Mesodermal cell (in vitro differentiated cells): Measurements from ENCODE around the gene HINT2.

ENCODE experiments used
- H3K27ac ChIP-seq: 2 replicates; pipeline ENCODE4 v1.7.0; 2013; ENCODE audit warnings: mild to moderate bottlenecking, low read depth, low read length, moderate library complexity; ENCODE audit not compliant: severe bottlenecking
- H3K36me3 ChIP-seq: 2 replicates; pipeline ENCODE4 v1.7.1; 2013; ENCODE audit warnings: mild to moderate bottlenecking, low read length, moderate library complexity; ENCODE audit not compliant: control insufficient read depth, insufficient read depth
- H3K4me1 ChIP-seq: one replicate; pipeline ENCODE4 v1.7.1; 2013; ENCODE audit warnings: mild to moderate bottlenecking, low read length; ENCODE audit not compliant: insufficient read depth, control insufficient read depth, poor library complexity, severe bottlenecking
- H3K4me3 ChIP-seq: 2 replicates; pipeline ENCODE4 v1.7.0; 2013; ENCODE audit warnings: low read length, control low read depth, mild to moderate bottlenecking; ENCODE audit not compliant: insufficient read depth, poor library complexity, severe bottlenecking; ENCODE audit errors: extremely low read depth
- H3K9me3 ChIP-seq: 2 replicates; pipeline ENCODE4 v1.7.1; 2013; ENCODE audit warnings: mild to moderate bottlenecking, low read length, moderate library complexity; ENCODE audit not compliant: control insufficient read depth
- WGBS, 2 experiments: methylation state at CpG; one replicate each; pipeline ENCODE4 v1.1.5; 2013; ENCODE audit warnings: missing lambda C conversion rate in 2 of 2; ENCODE audit not compliant: insufficient coverage in 2 of 2; 5-methylcytosine and 5-hydroxymethylcytosine counted together

HINT2 gene

DNA sequence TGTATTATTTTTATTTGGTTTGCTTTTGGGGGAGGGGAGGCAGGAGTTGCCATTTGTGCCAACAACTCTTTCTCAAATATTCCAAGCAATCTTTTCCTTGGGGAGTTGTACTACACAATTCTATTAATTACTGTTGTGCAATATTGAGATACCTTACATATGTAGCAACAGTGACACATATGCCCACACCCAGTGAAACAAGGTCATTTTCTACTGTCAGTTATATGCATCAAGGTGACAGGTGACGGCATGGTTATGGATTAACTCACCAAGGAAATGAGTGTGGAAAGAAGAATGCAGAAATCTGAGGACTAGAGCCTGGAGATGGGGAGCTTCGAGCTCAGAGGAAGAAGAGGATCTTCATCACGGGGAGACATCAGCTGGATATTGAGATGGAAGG lies 42.9 kb downstream of the HINT2 start:
- H3K27ac ChIP-seq: no peak overlapping the region
- no peaks in the 10 kb centered on the region for H3K4me1 ChIP-seq
- no peaks in the 10 kb centered on the region for H3K9me3 ChIP-seq
- 91 to 100% methylated on average over 2 to 3 of the region's 3 CpGs for WGBS, 2 experiments
- no peaks in the 10 kb centered on the region for H3K36me3 ChIP-seq
- H3K4me3 ChIP-seq: no peak overlapping the region

DNA sequence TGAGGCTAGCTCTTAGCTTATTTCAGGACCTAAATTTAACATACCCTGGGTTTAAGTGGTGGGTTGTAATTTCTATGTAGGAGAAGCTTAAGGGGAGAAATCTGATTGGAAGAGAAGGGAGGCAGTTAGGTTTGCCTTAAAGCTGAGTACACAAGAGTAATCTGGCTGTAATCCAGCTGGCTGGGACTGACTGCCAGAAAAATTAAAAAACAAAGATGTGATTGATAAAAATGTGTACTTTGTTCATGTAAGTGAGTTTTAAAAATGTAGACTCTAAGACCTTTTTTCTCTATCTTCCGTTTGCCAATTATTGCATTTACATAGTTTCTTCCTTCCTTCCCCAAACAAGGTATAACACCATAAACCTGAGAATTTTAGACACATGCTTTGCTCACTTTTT lies 43.3 kb downstream of the HINT2 start:
- no peak overlapping the region for H3K4me3 ChIP-seq
- no peak overlapping the region for H3K27ac ChIP-seq
- no peaks in the 10 kb centered on the region for H3K9me3 ChIP-seq
- no peaks in the 10 kb centered on the region for H3K36me3 ChIP-seq
- H3K4me1 ChIP-seq: no peaks in the 10 kb centered on the region
- WGBS, 2 experiments: no CpG with 5 or more reads among the region's 1 CpG

DNA sequence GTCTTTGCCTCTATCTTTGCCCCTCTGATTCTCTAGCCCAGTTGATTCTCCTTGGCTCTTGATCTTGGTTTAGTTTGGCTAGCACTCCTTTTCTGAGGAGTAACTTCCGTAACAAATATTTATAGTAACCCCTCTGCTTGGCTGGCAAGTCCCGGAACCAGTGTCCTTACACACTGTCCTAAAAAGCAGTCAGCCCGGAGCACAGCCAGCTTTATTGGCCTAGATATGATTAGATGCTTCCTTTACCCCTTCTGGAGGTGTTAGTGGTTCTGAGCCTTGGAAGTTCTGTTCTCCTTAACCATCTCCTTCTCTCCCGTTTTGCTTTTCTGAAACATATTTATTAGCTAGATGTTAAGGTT lies 43.8 kb downstream of the HINT2 start:
- no peak overlapping the region for H3K4me3 ChIP-seq
- no peaks in the 10 kb centered on the region for H3K4me1 ChIP-seq
- 75% methylated on average over 1 of the region's 4 CpGs; no CpG with 5 or more reads in 1 of the 2 experiments for WGBS, 2 experiments
- no peak overlapping the region for H3K27ac ChIP-seq
- no peaks in the 10 kb centered on the region for H3K36me3 ChIP-seq
- H3K9me3 ChIP-seq: no peaks in the 10 kb centered on the region

DNA sequence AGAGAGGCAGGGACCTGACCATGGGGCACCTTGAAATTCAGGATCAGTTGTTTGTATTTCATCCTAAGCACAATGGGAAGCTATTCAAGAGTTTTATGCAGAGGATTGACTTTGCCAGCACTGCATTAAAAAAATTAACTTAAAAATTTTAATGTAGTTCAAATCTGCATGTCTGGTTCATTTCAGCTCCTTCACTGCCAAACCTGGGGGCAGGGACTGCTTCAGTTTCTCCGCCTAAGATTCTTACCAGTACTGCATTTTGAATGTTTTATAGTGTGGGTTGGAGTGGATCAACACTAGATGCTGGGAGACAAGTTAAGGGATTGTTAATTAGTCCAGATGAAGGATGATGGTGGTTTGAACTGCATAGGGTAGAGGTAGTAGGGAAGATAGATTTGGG lies 45.1 kb downstream of the HINT2 start:
- Histone ChIP-seq H3K4me3 (no peak overlapping the region), H3K4me1 (no peaks in the 10 kb centered on the region), H3K36me3 (no peaks in the 10 kb centered on the region), H3K9me3 (no peaks in the 10 kb centered on the region), H3K27ac (no peak overlapping the region)
- 89 to 100% methylated on average over 1 of the region's 1 CpG for WGBS, 2 experiments

DNA sequence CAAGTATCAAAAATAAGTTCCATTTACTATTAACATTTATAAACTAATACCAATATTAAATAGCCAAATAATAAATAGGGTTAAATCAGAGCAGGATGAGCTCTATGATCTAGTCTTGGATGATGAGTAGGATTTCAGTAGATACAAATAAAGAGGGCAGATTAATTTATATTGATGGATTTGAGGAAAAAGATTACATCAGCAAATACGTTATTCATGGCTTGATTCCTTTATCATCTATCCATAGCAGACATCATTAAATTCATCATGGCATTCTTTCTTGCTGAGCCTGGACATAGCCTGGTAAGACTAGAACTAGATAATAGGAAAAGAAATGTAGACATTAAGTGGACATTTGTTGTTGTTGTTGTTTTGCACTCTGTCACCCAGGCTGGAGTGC lies 47.4 kb downstream of the HINT2 start:
- H3K27ac ChIP-seq: no peak overlapping the region
- WGBS, 2 experiments: no CpG with 5 or more reads among the region's 1 CpG
- H3K4me3 ChIP-seq: no peak overlapping the region
- H3K4me1 ChIP-seq: no peaks in the 10 kb centered on the region
- H3K36me3 ChIP-seq: no peaks in the 10 kb centered on the region
- H3K9me3 ChIP-seq: no peaks in the 10 kb centered on the region

DNA sequence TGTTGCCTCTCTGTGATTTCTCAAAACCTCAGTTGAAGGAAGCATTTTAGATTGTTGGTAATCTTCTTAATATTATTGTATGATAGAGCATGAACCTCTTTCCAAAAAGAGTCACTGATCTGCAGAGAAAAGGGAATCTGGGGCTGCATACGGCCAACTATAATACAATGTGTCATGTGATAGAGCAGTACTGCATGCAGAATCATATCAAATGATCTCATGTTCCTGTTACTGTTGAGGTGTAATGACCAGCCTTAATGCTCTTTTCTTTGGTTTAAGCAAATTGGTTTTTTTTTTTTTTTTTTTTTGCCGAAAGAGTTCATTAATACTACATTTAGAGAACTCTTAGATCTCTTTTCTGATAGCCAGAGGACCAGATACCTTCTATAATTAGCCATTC lies 47.8 kb downstream of the HINT2 start:
- WGBS, 2 experiments: 100% methylated on average over 1 of the region's 2 CpGs
- H3K9me3 ChIP-seq: no peaks in the 10 kb centered on the region
- H3K4me3 ChIP-seq: no peak overlapping the region
- H3K27ac ChIP-seq: no peak overlapping the region
- H3K4me1 ChIP-seq: no peaks in the 10 kb centered on the region
- no peaks in the 10 kb centered on the region for H3K36me3 ChIP-seq

DNA sequence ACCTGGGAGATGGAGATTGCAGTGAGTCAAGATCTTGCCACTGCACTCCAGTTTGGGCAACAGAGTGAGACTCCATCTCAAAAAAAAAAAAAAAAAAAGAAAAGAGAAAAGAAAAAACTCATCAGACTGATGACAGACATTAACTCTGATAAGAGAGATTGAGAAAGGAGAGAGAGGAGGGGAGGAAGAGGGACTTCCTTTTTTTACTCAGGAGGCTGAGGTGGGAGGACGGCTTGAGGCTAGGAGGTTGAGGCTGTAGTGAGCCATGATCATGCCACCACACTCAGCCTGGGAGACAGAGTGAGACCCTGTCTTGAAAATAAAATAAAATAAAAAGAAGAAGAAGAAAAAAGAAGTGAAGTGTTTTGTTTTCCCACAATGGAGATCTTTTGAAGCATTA lies 51.0 kb downstream of the HINT2 start:
- no peak overlapping the region for H3K4me3 ChIP-seq
- no peaks in the 10 kb centered on the region for H3K9me3 ChIP-seq
- 100% methylated on average over 1 of the region's 1 CpG for WGBS, 2 experiments
- no peak overlapping the region for H3K27ac ChIP-seq
- no peaks in the 10 kb centered on the region for H3K4me1 ChIP-seq
- no peaks in the 10 kb centered on the region for H3K36me3 ChIP-seq

DNA sequence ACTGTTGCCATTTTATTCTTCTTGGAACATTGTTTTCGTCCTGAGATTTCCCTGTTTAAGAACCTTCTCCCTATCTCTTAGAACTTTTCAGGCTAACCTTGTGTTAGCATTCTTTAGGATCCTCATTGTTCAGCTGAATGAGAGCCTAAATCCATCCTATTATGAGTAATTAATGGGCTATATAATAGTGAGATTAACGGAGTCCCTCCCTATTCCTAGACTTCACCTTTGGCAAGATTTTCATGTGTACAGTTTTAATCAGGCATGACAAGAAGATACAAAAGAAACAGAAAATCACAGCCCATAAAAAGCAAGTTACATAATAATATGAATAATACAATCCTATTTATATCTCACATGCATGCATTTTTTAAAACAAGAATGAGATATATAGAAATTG lies 51.7 kb downstream of the HINT2 start:
- peaks cover 1% of the 10 kb centered on the region for H3K4me1 ChIP-seq
- H3K27ac ChIP-seq: no peak overlapping the region
- WGBS, 2 experiments: no CpG with 5 or more reads among the region's 2 CpGs
- no peak overlapping the region for H3K4me3 ChIP-seq
- no peaks in the 10 kb centered on the region for H3K9me3 ChIP-seq
- H3K36me3 ChIP-seq: no peaks in the 10 kb centered on the region
